HG02588 (cell line): ENCODE measurements around the gene BCAS1.

Experiments used
- ATAC-seq: cut with Tn5 transposase; IDR thresholded peaks from one replicate; pipeline ENCODE4 v1.9.1; 2021; ENCODE audit warnings: mild to moderate bottlenecking, moderate library complexity; ENCODE audit not compliant: unreplicated experiment

Gene BCAS1

DNA sequence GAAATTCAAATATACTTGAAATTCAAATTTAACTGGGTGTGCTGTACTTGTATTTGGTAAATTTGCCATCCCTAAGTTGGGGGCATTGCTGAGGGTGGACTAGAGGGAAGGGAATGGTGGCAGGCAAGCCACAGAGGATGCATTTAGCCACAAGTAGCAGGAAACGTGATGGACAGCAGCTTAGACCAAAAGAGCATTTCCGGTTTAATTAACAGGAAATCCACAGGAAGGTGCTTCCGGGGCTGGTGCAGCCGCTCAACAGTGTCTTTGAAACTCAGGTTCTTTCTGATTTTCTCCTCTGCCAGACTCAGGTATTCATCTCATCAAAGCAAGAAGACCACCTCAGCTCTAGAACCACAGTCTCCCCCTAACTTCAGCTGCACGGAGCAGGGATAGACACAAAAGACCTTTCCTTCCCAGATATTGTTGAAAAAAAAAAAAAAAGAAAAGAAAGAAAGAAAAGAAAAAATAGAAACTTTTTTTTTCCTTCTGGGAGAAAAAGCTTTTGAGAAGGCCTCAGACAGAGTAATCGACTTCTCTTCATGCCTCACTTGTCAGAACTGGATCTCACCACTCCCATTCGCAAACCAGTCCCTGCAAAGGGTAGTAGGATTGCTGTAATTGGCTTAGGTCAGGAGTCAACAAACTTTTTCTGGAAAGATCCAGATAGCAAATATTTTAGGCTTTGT, 8.0 kb upstream of the BCAS1 start:
- ATAC-seq = peak; percentile 55

- no peak for ATAC-seq
Measured at GRCh38 chr20:54076259-54076658, 5.9 kb upstream of the BCAS1 start.

DNA sequence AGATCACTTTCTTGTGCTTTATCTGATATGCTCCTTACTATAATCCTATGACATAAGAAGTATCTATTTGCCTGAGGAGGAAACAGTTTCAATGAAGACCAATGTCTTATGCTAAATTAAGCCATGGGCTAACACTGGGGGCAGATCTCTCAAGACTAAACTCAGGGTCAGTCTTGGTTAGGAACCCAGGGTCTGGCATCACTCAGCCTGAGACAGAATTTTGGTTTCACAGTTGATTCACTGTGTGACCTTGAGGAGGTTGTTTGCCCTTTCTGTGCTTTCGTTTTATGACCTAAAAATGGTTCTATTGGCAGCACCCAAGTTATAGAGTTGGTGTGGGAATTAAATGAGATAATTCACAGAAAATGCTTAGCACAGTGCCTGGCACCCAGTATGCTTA, 4.9 kb upstream of the BCAS1 start:
- ATAC-seq = no peak

DNA sequence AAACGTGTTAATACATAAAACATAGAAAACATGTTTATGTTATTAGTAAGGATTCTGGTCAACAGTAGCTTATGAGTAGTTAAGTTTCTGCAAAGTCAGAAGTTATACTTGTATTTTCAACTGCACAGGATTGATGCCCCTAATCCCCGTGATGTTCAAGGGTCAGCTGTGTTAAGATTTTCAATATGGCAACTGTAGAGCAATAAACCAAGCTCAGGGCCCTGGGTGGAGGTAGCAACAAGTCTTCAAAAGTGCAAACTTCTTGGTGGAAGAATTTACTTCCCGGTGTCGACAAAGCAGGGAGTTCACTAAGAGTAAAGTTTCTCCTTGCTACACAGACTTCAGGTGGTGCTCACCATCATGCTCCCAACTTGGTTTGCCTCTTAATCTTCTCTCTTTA, 4.1 kb upstream of the BCAS1 start:
- no peak for ATAC-seq

DNA sequence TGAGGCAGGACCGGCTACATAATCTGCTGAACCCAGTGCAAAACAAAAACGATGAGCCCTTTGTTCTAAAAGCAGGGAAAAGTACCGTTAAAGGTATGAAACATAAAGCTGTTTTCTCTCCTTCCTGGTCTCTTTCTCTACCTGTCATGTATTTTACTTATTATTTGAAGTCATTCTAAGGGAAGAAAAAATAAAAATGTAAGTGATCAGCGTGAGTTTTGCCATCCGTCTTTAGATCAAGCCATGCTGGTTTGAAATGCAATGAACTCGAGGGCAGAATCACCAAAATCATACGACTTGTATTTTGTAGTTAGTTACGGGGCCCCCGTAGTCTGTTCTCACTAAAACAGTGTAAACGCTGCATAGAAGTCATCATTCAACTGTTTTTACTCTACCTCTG, 2.9 kb upstream of the BCAS1 start:
- ATAC-seq = no peak

DNA sequence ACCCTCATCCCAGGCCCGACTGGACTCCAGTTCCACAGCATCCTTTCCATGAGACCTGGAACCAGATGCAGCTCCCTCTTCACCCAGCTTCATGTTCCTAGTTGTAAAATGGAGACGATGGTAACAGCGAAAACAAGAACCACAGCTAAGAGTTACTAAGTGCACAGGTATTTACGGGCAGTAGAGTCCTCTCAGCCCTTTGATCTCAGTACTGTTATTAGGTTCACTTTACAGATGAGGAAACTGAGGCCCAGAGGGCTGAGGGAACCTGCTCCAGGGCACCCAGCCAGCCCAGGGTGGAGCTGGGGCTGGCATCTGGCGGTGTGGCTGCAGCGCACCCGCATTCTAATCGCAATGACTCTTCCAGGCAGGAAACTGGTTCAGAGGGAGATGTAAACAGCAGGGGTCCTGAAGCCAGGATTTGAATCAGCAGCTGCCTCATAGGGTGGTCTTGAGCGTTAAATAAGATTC, 858 bp downstream of the BCAS1 start:
- no peak for ATAC-seq

DNA sequence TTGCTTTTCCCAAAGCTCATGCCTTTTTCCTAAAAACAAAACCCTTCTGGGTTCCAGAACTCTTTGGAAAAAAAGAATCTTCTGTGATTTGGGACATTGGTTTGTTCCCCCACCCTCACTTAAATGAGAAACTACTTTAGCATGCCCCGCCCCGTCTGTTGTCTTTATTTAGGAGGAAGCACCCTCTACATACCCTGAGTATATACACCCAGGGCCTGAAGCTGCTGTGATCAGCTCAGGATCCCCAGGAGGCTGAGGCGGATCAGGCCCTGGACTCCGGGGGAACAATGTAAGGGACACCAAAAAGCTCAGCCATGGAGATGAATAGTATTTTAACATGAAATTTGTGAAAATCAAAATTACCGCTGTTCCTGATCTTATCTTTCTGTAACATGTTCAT, 1.4 kb downstream of the BCAS1 start:
- no peak for ATAC-seq

DNA sequence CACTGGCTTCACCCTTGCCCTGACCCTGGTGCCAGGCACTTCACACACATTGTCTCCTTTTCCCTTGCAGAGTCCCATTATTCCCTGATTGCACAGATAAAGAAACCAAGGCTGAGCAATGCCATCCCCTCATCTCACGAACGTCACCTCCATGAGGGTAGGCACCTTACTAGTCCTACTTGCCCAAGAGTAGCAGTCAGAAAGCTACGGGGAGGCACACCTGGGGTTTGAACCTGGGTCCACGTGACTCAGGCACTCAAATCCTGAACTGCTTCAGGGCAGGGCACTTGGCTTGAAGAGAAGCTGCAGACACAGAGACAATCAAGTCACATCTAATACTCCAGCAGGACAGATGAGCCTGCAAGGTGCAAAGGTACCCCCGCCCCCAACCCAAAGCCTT, 1.9 kb downstream of the BCAS1 start:
- no peak for ATAC-seq

DNA sequence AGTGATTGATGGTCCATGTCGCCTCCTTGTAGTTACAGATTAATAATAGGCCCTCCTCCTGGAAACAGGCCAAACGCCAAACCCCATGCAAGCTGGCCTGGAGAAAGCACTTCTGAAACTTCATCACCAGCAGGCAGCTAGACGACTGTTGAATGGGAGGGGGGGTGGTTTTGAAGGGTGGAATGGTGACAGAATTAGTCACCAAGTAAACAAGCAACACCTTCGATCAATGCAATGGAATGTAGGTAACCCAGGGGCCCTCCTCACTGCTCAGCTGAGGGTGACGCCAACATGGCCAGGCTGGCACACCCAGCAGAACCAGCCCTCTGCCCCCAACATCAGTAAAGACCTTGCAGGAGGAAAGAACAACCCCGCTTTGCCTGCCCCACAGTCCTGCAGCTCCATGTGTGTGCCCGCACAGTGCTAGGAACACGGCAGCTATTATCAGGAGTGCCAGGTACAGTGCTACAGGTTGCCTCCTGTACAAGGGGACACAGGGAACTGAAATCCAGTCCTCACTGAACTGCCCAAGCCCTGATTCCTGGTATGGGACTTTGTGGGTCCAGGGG, 2.7 kb downstream of the BCAS1 start:
- ATAC-seq = peak; percentile 56

- ATAC-seq = no peak
Measured at GRCh38 chr20:54065601-54066038, 4.8 kb downstream of the BCAS1 start.

DNA sequence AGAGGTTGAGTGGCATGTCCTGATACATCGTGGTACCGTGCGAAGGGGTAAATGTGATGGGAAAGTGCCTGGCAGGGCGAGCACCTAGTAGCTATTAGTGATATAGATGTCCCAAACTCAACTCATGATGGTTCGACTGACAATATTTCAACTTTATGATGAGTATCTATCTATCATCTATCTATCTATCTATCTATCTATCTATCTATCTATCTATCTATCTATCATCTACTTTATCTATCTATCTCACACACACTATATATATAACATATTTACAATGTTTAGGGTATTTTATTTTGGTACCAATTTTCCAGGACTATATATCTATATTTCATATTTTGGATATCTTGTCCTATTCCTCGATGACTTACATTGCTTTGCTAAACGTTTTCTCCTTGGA, 5.5 kb downstream of the BCAS1 start:
- no peak for ATAC-seq

DNA sequence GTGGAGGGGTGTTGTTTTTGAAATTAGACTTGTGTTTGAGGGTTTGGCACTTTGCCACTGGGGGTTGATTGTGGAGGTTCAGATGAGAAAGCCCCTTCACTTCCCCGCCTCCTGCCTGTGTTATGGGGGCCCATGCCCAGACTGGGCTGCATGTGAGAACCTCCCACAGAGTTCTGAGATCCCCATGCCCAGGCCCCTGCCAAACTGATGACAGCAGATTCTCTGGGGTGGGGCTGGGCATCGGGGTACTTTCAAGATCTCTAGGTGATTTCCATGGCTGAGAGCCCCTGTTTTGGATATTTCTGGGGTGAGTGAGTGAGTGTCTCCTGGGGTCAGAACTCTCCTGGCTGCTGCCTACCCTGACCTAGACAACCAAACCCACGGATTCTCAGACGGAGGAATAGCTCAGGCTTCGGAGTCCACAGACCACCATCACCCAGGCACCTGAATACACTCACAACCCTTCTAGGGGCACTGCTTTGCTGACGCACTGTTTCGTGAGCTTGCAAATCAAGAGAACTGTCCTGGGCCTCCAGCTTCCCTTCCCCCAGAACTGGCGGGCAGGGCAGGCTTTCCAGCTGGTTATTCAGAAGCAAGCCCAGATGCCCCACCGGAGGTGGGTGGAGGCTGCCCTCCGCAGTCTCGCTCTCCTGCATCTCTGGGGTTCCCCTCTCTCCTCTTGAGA, 6.3 kb downstream of the BCAS1 start:
- ATAC-seq = peak; percentile 41

DNA sequence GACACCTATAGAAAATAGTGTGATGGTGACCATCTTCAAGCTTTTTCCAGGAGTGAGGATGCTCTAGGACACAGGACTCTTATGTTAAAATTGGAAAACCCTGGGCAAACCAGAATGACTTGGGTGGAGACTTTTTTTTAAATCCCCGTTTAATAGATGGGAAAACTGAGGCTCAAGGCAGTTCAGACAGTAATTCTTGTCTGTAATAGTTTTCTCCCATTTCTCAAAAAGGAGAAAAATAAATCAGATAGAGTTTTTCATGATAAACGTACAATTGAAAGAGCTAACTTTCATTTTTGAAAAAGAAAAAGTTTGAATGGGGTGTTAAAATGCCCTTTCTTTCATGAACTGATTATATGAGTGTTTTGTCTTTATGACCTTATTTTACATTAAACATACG, 6.8 kb downstream of the BCAS1 start:
- no peak for ATAC-seq

GRCh38 chr20:54062812-54063280, 7.5 kb downstream of the BCAS1 start:
- no peak for ATAC-seq

GRCh38 chr20:54061101-54061881, 9.1 kb downstream of the BCAS1 start:
- ATAC-seq = no peak

DNA sequence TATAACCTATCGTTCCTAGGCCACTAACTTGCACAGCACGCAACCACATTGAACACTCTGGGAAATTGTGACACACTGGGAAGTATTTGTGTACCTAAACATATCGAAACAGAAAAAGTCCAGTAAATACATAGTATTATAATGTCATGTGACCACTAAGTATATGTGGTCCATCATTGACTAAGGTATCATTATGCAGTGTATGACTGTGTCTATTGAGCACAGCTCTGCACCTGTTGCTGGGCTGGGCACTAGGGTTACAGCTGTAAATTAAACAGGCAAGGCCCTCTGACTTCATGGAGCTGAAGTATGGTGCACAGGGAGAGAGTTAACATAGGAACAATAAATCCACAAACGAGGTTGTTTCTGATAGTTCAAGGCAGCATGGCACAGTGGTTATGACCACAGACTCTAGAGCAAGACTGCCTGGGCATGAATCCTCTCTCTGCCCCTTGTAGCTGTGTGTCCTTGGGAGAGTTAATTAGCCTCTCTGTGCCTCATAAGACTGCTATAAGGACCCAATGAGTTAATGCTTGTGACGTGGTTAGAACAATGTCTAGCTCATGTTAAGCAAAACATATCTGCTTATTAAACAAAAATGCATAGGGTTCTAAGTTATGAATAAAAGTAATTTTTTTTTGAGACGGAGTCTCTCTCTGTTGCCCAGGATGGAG, 10.6 kb downstream of the BCAS1 start:
- no peak for ATAC-seq

DNA sequence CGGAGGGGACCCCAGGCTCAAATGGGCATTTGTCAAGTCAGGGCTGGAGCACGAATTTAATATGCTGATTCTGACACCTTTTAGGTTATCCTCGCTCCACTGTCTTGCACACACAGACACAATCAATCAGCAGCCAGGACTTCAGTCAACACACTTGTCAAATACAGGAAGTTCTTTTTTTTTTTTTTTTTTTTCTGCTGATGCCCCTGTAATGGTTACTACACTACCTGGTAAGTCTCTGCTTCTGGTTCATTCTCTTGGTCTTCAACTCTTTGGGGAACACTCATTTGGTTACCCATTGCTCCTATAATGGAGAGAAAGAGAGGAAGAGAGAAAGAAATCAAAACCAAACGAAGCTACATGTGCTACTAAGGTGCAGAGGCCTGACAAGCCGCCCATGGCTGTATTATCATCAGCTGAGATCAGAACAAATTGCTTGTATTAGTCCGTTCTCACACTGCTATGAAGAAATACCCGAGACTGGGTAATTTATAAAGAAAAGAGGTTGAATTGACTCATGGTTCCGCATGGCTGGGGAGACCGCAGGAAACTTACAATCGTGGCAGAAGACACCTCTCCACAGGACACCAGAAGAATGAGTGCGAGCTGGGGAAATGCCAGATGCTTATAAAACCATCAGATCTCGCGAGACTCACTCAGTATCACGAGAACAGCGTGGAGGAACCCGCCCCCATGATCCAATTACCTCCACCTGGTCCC, 11.8 kb downstream of the BCAS1 start:
- ATAC-seq = no peak

GRCh38 chr20:54056762-54057639, 13.4 kb downstream of the BCAS1 start:
- no peak for ATAC-seq

DNA sequence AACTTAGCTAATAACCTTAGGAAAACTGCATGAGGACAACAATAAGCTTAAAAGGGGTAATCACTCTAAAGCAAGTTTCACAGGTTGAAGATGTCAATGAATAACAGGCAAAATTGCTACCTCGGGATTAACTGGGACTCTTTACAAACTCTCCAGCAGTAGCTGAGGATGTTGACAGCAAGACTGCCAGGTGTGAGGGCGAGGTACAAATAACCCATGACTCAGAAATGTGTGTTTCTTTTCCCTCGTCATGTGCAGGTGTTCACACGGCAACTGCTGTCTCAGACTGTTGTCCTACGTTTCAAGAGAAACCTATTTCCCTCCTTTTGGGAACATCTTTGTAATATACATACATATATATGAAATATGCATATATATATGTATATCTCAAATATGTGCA, 15.9 kb downstream of the BCAS1 start:
- no peak for ATAC-seq
